IMR-90 (cell line): ENCODE data around the gene PDGFA. TPM values are rescaled to one million over a fixed set of nuclear protein-coding genes. Genes with fewer than 3 reads are reported as not detected.

ENCODE experiments used
- ATAC-seq: fragments of 200-7000 bp; cut with Tn5 transposase; 2 replicates; pipeline ENCODE4 v1.9.1; 2020; ENCODE audit warnings: low read depth, mild to moderate bottlenecking, moderate library complexity
- BruUV-seq: library from RNA; stranded (reverse); fragments of 400-500 nt; replicated peaks from 2 replicates; lab custom pipeline; 2021; lab: Mats Ljungman, UMichigan
- CTCF ChIA-PET: fragments of 300-600 bp; formaldehyde crosslinking; extraction: SDS; loops from one replicate; lab custom pipeline; 2021; ENCODE audit warnings: antibody characterized with exemption; lab: Yijun Ruan, JAX
- POLR2A ChIA-PET: fragments of 300-600 bp; sonication (Branson Sonifier 250); formaldehyde crosslinking; loops from one replicate; lab custom pipeline; 2022; ENCODE audit warnings: antibody characterized with exemption; ENCODE audit not compliant: unreplicated experiment; lab: Charles Lee
- DNase-seq: peaks from one replicate; pipeline ENCODE4 v3.0.0; 2013
- H2AFZ ChIP-seq: replicated peaks from 2 replicates; pipeline ENCODE3; 2013; ENCODE audit warnings: low read length, mild to moderate bottlenecking; ENCODE audit not compliant: poor library complexity
- H2AK5ac ChIP-seq: 2 replicates; pipeline ENCODE4 v1.6.1; 2013; ENCODE audit warnings: low read depth, low read length, inconsistent platforms
- H2AK9ac ChIP-seq: replicated peaks from 2 replicates; pipeline ENCODE3; 2013; ENCODE audit warnings: mild to moderate bottlenecking, low read depth, low read length, moderate library complexity; ENCODE audit not compliant: poor library complexity
- H2BK120ac ChIP-seq: 2 replicates; pipeline ENCODE4 v1.6.1; 2013; ENCODE audit warnings: low read depth, low read length, inconsistent platforms
- H2BK15ac ChIP-seq: 3 replicates; pipeline ENCODE4 v1.6.1; 2013; ENCODE audit warnings: low read depth, low read length, inconsistent platforms
- H2BK20ac ChIP-seq: 2 replicates; pipeline ENCODE4 v1.6.1; 2013; ENCODE audit warnings: low read depth, mild to moderate bottlenecking, inconsistent platforms, low read length, moderate library complexity
- H2BK5ac ChIP-seq: 2 replicates; pipeline ENCODE4 v1.6.1; 2013; ENCODE audit warnings: mild to moderate bottlenecking, low read depth, low read length, inconsistent platforms; ENCODE audit not compliant: poor library complexity, severe bottlenecking
- H3K14ac ChIP-seq: replicated peaks from 2 replicates; pipeline ENCODE4 v1.6.1; 2013; ENCODE audit warnings: low read depth, low read length, inconsistent platforms
- H3K18ac ChIP-seq: 2 replicates; pipeline ENCODE4 v1.6.1; 2013; ENCODE audit warnings: low read depth, low read length, control low read depth
- H3K23ac ChIP-seq: 2 replicates; pipeline ENCODE4 v1.6.1; 2013; ENCODE audit warnings: low read depth, low read length, inconsistent platforms
- H3K27ac ChIP-seq: 2 replicates; pipeline ENCODE4 v1.5.1; 2013; ENCODE audit warnings: mild to moderate bottlenecking, control low read depth, low read length; ENCODE audit not compliant: insufficient read depth
- H3K27me3 ChIP-seq: 2 replicates; pipeline ENCODE4 v1.6.1; 2013; ENCODE audit warnings: low read length; ENCODE audit not compliant: control insufficient read depth, insufficient read depth
- H3K36me3 ChIP-seq: 2 replicates; pipeline ENCODE4 v1.6.1; 2013; ENCODE audit warnings: low read length, mixed read lengths; ENCODE audit not compliant: control insufficient read depth, insufficient read depth
- H3K4ac ChIP-seq: 2 replicates; pipeline ENCODE4 v1.6.1; 2013; ENCODE audit warnings: low read depth, low read length, inconsistent platforms
- H3K4me1 ChIP-seq: 2 replicates; pipeline ENCODE4 v1.6.1; 2013; ENCODE audit warnings: low read length, mixed read lengths; ENCODE audit not compliant: control insufficient read depth, insufficient read depth
- H3K4me2 ChIP-seq: 2 replicates; pipeline ENCODE4 v1.6.1; 2013; ENCODE audit warnings: low read depth, mild to moderate bottlenecking, control low read depth, low read length, moderate library complexity
- H3K4me3 ChIP-seq: 2 replicates; pipeline ENCODE4 v1.5.1; 2013; ENCODE audit warnings: low read depth, mild to moderate bottlenecking, control low read depth, low read length, moderate library complexity; ENCODE audit not compliant: insufficient read depth
- H3K56ac ChIP-seq: 2 replicates; pipeline ENCODE4 v1.6.1; 2013; ENCODE audit warnings: low read length, inconsistent platforms; ENCODE audit not compliant: insufficient read depth; ENCODE audit errors: extremely low read depth
- H3K79me1 ChIP-seq, 2 experiments: 2 replicates each; pipeline ENCODE4 v1.6.1; 2013; ENCODE audit warnings: low read length in 2 of 2, inconsistent platforms in 1 of 2, low read depth in 1 of 2
- H3K9ac ChIP-seq: 2 replicates; pipeline ENCODE4 v1.6.1; 2013; ENCODE audit warnings: low read depth, low read length, control low read depth
- H3K9me1 ChIP-seq: 2 replicates; pipeline ENCODE4 v1.6.1; 2013; ENCODE audit warnings: low read length, inconsistent platforms; ENCODE audit not compliant: insufficient read depth
- H3K9me3 ChIP-seq: 2 replicates; pipeline ENCODE4 v1.6.1; 2013; ENCODE audit warnings: low read length; ENCODE audit not compliant: control insufficient read depth, insufficient read depth
- H4K20me1 ChIP-seq: 2 replicates; pipeline ENCODE4 v1.6.1; 2013; ENCODE audit warnings: low read length, inconsistent platforms; ENCODE audit not compliant: insufficient read depth
- H4K5ac ChIP-seq: 2 replicates; pipeline ENCODE4 v1.6.1; 2013; ENCODE audit warnings: mild to moderate bottlenecking, low read depth, low read length, control low read depth
- H4K8ac ChIP-seq, 2 experiments: 2 replicates each; pipeline ENCODE4 v1.6.1; 2013; ENCODE audit warnings: low read depth in 2 of 2, low read length in 2 of 2, control low read depth in 1 of 2, inconsistent platforms in 1 of 2
- H4K91ac ChIP-seq: 2 replicates; pipeline ENCODE4 v1.6.1; 2013; ENCODE audit warnings: low read depth, low read length, inconsistent platforms; ENCODE audit not compliant: insufficient read depth
- CHD1 ChIP-seq: IDR thresholded peaks from 2 replicates; pipeline ENCODE4 v1.6.1; 2012; ENCODE audit warnings: low read depth, low read length, improper control_type of control experiment
- FOS ChIP-seq: fragments of 150-350 bp; IDR thresholded peaks from 2 replicates; pipeline ENCODE4 v1.6.1; 2016; ENCODE audit warnings: low read depth, low read length
- MAFK ChIP-seq: IDR thresholded peaks from 2 replicates; pipeline ENCODE4 v1.6.1; 2012; ENCODE audit warnings: low read depth, low read length, improper control_type of control experiment
- RAD21 ChIP-seq: IDR thresholded peaks from 2 replicates; pipeline ENCODE4 v1.6.1; 2012; ENCODE audit warnings: low read length, improper control_type of control experiment
- RFX5 ChIP-seq: IDR thresholded peaks from 2 replicates; pipeline ENCODE4 v1.8.0; 2012; ENCODE audit warnings: low read depth, mild to moderate bottlenecking, low read length, moderate library complexity
- WGBS, 2 experiments: methylation state at CpG; one replicate each; pipeline versions ENCODE4 v1.1.5 to v1.1.7; 2013; ENCODE audit warnings: missing lambda C conversion rate in 2 of 2; ENCODE audit not compliant: insufficient read length in 1 of 2; ENCODE audit errors: extremely low coverage in 2 of 2; 5-methylcytosine and 5-hydroxymethylcytosine counted together
- dilution Hi-C: fragments of 300-500 bp; cut with HindIII; formaldehyde crosslinking; loops from one replicate; pipeline ENCODE4 v1.14.3; 2018; ENCODE audit warnings: low sequenced_read_pairs; ENCODE audit not compliant: unreplicated experiment
- in situ Hi-C: fragments of 300-500 bp; cut with MboI; formaldehyde crosslinking; loops from 3 replicates; pipeline ENCODE4 v1.14.3; 2019; ENCODE audit warnings: low sequenced_read_pairs, inconsistent platforms, mixed read lengths
- intact Hi-C: fragments of 100-400 bp; cut with micrococcal nuclease; formaldehyde crosslinking; loops from 2 replicates; pipeline ENCODE4 v1.10.0; 2022
- polyA plus RNA-seq, 3 experiments: library from polyadenylated mRNA; depleted of rRNA; stranded (reverse); fragments of >200 nt; gene quantifications; 2 replicates each; pipeline ENCODE4 v1.2.3, GENCODE V29; 2012; ENCODE audit warnings: low replicate concordance in 1 of 3
- total RNA-seq: library from RNA; depleted of rRNA; stranded (reverse); fragments of >200 nt; gene quantifications from 2 replicates; pipeline ENCODE4 v1.2.3, GENCODE V29; 2012
- TF ChIP-seq, protein P1 (sequence below): conservative IDR thresholded peaks from 2 replicates; pipeline ENCODE4 v1.5.1; 2012; ENCODE audit warnings: mild to moderate bottlenecking, low read depth, low read length, improper control_type of control experiment

The PDGFA gene
- total and polyA plus RNA-seq, 2 of the 4 experiments (the other 2 are of a cell fraction) = 3.3 to 3.8 TPM

DNA sequence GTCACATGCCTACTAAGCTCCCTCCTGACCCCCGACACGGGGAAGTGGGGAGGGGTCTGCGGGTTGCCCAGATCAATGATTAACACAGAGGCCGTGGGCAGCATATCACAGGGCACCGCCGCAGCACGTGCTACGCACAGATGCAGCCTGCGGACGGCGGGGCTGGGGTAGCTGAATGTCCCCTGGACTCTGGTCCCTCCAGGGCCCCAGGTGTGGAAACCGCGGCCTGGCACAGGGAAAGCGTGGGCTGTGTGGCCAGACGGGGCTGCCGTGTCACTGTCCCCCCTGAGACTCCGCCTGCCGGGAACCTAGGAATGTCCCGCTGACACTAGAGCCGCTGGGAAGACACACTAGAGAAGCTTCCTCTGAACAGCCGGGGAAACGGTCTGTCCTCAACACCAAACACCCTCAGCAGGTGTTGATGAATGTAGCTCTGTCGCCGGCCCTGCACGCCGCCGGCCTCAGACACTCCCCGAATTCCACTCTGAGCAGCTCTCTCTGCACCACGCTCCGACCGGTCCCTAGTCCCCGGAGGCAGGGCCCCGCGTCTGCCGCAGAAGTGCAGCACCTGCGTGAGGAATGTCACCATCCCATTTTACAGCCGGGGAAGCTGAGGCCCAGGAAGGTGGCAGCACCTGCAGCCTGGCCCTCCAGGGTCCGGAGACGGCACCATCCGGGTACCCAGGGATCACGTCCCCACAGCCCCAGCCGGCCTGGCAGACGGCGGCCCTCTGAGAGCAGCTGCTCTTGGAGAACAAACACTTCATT, 33.4 kb upstream of the PDGFA start:
- intact Hi-C loops (no loop called here), in situ Hi-C loops (no loop called here), dilution Hi-C loops (no loop called here)
- no peaks in the 10 kb centered on the region for H3K79me1 ChIP-seq
- no peak overlapping the region for H2BK120ac ChIP-seq
- H3K18ac ChIP-seq = no peak overlapping the region
- H3K27ac ChIP-seq = no peak overlapping the region
- TF ChIP-seq CHD1 (no peak), MAFK (no peak), FOS (no peak), RFX5 (no peak), RAD21 (no peak)
- TF ChIP-seq, protein P1, sequence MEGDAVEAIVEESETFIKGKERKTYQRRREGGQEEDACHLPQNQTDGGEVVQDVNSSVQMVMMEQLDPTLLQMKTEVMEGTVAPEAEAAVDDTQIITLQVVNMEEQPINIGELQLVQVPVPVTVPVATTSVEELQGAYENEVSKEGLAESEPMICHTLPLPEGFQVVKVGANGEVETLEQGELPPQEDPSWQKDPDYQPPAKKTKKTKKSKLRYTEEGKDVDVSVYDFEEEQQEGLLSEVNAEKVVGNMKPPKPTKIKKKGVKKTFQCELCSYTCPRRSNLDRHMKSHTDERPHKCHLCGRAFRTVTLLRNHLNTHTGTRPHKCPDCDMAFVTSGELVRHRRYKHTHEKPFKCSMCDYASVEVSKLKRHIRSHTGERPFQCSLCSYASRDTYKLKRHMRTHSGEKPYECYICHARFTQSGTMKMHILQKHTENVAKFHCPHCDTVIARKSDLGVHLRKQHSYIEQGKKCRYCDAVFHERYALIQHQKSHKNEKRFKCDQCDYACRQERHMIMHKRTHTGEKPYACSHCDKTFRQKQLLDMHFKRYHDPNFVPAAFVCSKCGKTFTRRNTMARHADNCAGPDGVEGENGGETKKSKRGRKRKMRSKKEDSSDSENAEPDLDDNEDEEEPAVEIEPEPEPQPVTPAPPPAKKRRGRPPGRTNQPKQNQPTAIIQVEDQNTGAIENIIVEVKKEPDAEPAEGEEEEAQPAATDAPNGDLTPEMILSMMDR = no peak
- H2AK9ac ChIP-seq = peak overlapping the region; percentile 25
- no peaks in the 10 kb centered on the region for H3K9me1 ChIP-seq
- ATAC-seq (no peak), DNase-seq (no peak)
- H3K9ac ChIP-seq = no peak overlapping the region
- no peak overlapping the region for H3K4ac ChIP-seq
- no peak overlapping the region for H3K4me2 ChIP-seq
- no peak overlapping the region for H4K8ac ChIP-seq
- ChIA-PET POLR2A (no interaction called here), CTCF (no interaction called here)
- H3K27me3 ChIP-seq = no peaks in the 10 kb centered on the region; the same call in 1 of the 2 replicates
- H2AK5ac ChIP-seq = no peak overlapping the region
- H4K5ac ChIP-seq = no peak overlapping the region
- no peak overlapping the region for H2BK5ac ChIP-seq
- no peak overlapping the region for H3K14ac ChIP-seq
- H3K23ac ChIP-seq = no peak overlapping the region
- no peak overlapping the region for H3K56ac ChIP-seq
- no TSS peak for BruUV-seq
- no peak overlapping the region for H2AFZ ChIP-seq
- no peaks in the 10 kb centered on the region for H4K20me1 ChIP-seq
- no peaks in the 10 kb centered on the region for H3K36me3 ChIP-seq
- H3K9me3 ChIP-seq = peaks cover 3% of the 10 kb centered on the region
- no peak overlapping the region for H2BK15ac ChIP-seq
- 70% methylated on average over 17 of the region's 44 CpGs; no CpG with 5 or more reads in 1 of the 2 experiments for whole genome bisulfite sequencing, 2 experiments
- no peak overlapping the region for H3K4me3 ChIP-seq
- H3K4me1 ChIP-seq = peaks cover 2% of the 10 kb centered on the region; the same call in 1 of the 2 replicates
- H4K91ac ChIP-seq = no peak overlapping the region
- no peak overlapping the region for H2BK20ac ChIP-seq
